NT2/D1 (cell line): Measurements from ENCODE around the gene MRGPRF.

Source experiments
- DNase-seq: peaks from one replicate; pipeline ENCODE4 v3.0.0-alpha.2; 2011; ENCODE audit warnings: low read depth, low spot score
- H3K27me3 ChIP-seq: 2 replicates; pipeline ENCODE4 v1.6.0; 2011; ENCODE audit warnings: mild to moderate bottlenecking; ENCODE audit not compliant: insufficient read length, insufficient read depth
- H3K36me3 ChIP-seq: 2 replicates; pipeline ENCODE4 v1.6.1; 2011; ENCODE audit warnings: mild to moderate bottlenecking, low read length, mixed read lengths; ENCODE audit not compliant: insufficient read depth, insufficient read length
- H3K4me1 ChIP-seq: 2 replicates; pipeline ENCODE4 v1.5.1; 2011; ENCODE audit not compliant: insufficient read depth, insufficient read length
- H3K4me3 ChIP-seq: 2 replicates; pipeline ENCODE4 v1.5.1; 2011; ENCODE audit warnings: low read depth; ENCODE audit not compliant: insufficient read length
- H3K9ac ChIP-seq: 2 replicates; pipeline ENCODE4 v1.6.0; 2011; ENCODE audit warnings: low read depth; ENCODE audit not compliant: insufficient read length
- H3K9me3 ChIP-seq: 2 replicates; pipeline ENCODE4 v1.5.1; 2011; ENCODE audit warnings: mild to moderate bottlenecking, low read length; ENCODE audit not compliant: insufficient read depth
- SUZ12 ChIP-seq: IDR thresholded peaks from 2 replicates; pipeline ENCODE4 v1.6.1; 2011; ENCODE audit not compliant: insufficient read length, insufficient read depth; ENCODE audit errors: extremely low read depth
- YY1 ChIP-seq: IDR thresholded peaks from 2 replicates; pipeline ENCODE4 v1.6.1; 2011; ENCODE audit not compliant: insufficient read length, insufficient read depth
- ZNF274 ChIP-seq: IDR thresholded peaks from 2 replicates; pipeline ENCODE4 v1.6.1; 2011; ENCODE audit warnings: mild to moderate bottlenecking, low read depth, low read length

Gene MRGPRF

DNA sequence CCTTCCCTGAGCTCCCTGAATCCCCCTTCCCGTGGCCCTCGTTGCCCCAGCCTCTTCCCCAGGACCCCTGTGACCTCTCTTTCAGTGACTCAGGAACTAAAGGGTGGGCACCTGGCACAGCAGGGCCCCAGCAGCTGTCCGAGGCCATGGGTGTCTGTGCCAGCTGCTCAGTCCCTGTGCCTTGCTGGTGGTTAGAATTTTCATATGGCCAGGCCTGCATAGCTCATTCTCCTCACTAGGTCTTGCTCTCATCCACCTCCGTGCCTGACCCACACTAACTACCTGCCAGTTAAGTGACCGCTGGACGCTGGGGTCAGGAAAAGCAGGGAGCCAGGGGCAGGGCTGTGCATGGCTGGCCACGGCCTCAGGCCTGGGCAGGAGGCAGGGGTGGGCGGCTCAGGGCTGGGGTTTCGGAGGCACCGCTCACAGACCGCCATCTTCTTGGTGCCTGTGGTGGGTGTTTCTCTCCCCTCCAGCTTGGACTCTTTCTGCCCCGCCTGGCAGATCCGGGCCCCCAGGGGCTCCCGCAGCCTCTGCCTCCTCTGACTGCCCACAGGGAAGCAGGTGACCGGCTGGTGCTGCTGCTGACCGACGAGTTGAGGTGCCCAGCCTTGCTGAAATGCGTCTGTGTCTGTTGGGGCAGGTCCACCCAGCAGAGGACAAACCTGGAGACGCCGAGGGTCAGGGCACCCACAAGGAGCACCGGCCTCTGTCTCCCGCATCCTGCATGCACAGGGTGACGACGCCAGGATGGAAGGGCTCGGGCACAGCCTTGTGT, 52.6 kb downstream of the MRGPRF start:
- Histone ChIP-seq H3K4me3 (no peak overlapping the region), H3K27me3 (no peaks in the 10 kb centered on the region), H3K4me1 (no peaks in the 10 kb centered on the region), H3K9ac (no peak overlapping the region), H3K36me3 (no peaks in the 10 kb centered on the region), H3K9me3 (peaks cover 8% of the 10 kb centered on the region; the same call in 1 of the 2 replicates)
- no peak for TF ChIP-seq YY1
- no peak for TF ChIP-seq ZNF274
- no peak for TF ChIP-seq SUZ12
- no peak for DNase-seq

DNA sequence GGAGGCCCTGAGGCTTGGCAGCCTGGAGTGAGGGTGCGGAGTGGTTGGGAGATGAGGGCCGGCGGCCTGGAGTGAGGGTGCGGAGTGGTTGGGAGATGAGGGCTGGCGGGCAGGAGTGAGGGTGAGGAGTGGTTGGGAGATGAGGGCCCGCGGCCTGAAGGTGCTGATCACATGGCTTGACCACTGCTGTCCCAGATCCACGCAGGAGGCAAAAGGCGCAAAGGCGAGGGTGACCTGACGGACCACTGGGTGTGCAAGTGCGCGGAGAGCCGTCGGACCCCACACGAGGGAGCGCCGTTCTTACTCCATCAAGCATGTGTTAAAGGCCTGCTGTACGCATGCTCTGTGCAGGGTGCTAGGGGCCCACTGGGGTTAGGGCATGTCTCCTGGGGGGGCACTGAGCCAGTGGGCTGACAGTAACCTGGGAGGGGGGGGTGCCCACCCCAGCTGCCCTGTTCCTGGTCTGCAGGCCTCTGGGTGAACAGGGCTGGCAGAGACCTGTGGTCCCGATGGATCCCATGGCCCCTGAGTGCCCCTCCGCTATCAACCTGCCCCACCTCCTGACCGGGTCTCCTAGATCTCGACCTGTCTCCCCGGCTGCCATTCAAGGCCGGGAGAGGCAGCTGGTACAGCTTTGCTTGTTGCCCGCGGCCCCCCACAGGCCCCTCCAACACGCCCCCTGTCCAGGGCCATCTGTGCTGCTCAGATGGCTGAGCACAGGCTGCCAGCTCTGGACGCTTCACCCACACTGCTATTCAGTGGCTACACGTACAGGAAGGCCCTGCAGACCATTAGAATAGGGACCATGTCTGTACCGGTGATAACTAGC, 53.4 kb downstream of the MRGPRF start:
- Histone ChIP-seq H3K27me3 (no peaks in the 10 kb centered on the region), H3K36me3 (no peaks in the 10 kb centered on the region), H3K4me1 (no peaks in the 10 kb centered on the region), H3K9ac (no peak overlapping the region), H3K4me3 (no peak overlapping the region), H3K9me3 (peaks cover 8% of the 10 kb centered on the region; the same call in 1 of the 2 replicates)
- TF ChIP-seq SUZ12: no peak
- DNase-seq: no peak

DNA sequence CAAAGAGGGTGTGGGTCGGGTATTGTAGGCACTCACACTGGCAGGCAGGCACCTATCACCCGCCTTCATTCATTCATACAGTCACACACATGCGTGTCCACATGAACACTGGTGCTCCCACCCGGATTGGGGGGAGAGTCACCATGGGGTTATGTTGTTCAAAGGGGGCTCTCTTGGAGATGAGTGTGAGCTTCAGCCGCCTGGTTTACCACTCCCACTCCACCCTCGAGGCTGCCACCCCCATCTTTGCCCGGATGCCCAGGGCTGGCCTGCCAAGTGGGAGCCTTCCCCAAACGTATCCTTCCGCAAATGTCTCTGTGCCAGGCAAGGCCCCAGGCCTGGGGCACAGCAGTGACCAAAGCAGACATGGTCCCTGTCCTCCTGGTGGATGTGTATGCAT, 54.8 kb downstream of the MRGPRF start:
- H3K9ac ChIP-seq: no peak overlapping the region
- no peaks in the 10 kb centered on the region for H3K36me3 ChIP-seq
- H3K4me1 ChIP-seq: no peaks in the 10 kb centered on the region
- no peak overlapping the region for H3K4me3 ChIP-seq
- no peak for TF ChIP-seq ZNF274
- TF ChIP-seq YY1: no peak
- TF ChIP-seq SUZ12: no peak
- H3K27me3 ChIP-seq: no peaks in the 10 kb centered on the region
- no peak for DNase-seq
- H3K9me3 ChIP-seq: no peaks in the 10 kb centered on the region

DNA sequence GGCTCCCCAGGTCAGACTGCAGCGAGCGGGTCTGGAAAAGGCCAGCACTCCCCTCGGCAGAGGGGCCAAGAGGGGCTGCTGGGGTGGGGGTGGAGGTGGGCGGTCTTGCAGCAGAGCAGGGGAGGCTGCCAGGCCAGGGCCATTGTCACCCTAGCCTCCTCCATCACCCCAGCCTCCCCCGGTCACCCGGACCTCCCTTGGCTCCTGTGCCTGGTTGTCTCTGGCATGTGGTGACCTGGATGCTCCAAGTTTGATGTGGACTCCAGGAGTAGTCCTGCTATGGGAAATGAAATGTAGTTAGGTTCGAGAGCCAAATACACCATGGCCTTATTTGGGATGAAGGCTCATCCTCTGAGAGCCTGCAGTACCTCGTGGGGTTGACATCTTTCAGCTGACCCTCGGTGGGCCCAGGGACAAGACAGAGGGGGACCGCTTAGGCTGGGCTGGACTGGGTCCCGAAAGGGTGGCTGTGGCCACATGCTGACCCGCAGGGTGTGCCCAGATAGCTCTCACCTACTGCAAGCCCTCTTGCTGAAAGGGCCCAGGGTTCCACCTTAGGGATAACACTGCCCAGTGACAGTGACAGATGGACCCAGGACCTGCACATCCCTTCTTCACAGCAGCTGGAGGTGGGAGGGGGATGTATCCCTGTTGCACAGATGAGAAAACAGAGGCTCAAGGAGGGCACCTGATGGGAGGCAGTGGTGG, 56.3 kb downstream of the MRGPRF start:
- Histone ChIP-seq H3K27me3 (no peaks in the 10 kb centered on the region), H3K4me3 (no peak overlapping the region), H3K4me1 (no peaks in the 10 kb centered on the region), H3K9ac (no peak overlapping the region), H3K36me3 (no peaks in the 10 kb centered on the region), H3K9me3 (no peaks in the 10 kb centered on the region)
- no peak for DNase-seq
- no peak for TF ChIP-seq YY1

DNA sequence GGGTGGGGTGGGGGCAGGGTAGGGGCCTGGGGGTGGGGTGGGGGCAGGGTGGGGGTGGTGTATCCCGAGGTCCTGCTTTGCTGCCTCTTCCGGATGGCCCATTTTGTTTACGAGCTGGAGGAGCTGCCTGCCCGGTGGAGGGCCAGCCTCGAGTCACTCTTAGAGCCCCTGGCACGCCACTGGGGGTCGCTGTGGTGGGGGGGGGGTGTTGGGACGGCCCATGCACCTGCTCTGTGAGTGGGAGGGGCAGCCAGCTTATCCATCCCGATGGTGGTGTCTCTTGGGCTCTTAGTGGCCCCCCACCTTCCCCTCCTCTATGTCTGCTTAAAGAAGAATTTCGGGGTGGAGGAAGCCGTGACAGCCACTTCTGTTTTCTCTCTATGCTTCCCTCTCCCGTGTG, 56.9 kb downstream of the MRGPRF start:
- H3K4me1 ChIP-seq: peaks cover under 1% of the 10 kb centered on the region
- no peak for DNase-seq
- no peaks in the 10 kb centered on the region for H3K27me3 ChIP-seq
- no peaks in the 10 kb centered on the region for H3K9me3 ChIP-seq
- TF ChIP-seq YY1 (no peak), ZNF274 (no peak), SUZ12 (no peak)
- H3K4me3 ChIP-seq: no peak overlapping the region
- H3K36me3 ChIP-seq: no peaks in the 10 kb centered on the region
- no peak overlapping the region for H3K9ac ChIP-seq

DNA sequence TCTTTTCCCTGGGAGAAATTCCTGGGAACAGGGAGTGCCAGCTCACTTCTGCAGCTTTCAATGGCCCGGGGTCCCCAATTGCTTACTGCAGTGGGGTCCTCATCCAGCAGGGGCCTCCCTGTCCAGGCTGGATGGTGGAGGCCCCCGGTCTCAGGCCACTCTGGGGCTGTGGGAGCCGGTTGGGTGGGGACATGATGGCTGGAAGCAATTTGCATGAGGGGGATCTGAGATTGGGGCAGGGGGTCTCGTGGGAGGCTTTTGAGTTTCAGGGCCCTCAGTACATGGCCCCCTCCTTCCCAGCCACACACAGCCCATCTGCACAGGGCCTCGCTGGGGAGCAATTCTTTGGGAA, 57.5 kb downstream of the MRGPRF start:
- no peak for DNase-seq
- Histone ChIP-seq H3K9me3 (no peaks in the 10 kb centered on the region), H3K36me3 (no peaks in the 10 kb centered on the region), H3K27me3 (no peaks in the 10 kb centered on the region), H3K4me1 (peaks cover 3% of the 10 kb centered on the region), H3K4me3 (no peak overlapping the region), H3K9ac (no peak overlapping the region)
- TF ChIP-seq SUZ12 (no peak), YY1 (no peak)

DNA sequence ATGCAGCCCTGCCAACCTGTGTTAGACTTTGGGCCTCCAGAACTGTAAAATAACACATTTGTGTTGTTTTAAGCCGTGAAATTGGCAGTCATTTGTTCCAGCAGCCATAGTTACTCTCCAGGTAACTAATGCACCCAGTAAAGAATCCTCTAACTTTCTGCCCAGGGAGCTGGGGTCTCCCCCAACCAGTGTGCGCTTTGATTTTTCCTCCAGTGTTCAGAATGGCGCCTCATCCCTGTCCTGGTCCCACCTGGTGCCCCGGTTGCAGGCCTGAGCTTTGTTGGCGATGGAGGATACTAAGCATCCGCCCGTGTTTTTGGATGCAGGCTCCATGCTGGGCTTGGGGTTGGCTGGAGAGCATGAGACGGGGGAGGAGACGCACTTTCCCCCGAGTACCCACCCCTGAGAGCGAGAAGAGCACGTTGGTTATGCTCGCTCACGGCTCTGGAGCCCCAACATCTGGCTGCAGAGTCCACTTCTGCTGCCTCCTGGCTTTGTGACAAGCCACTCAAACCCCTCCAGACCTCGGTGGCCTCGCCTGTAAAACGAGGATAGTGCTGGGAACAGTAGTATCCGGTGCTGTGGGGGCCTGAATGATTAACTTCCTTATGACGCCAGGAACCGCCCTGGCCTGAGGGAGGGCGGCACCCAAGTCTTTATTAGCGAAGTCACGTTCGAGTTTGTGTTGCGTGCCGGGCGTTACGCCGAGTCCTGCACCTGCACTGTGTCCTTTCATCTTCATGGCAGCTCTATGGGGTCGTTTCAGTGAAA, 58.0 kb downstream of the MRGPRF start:
- Histone ChIP-seq H3K9me3 (no peaks in the 10 kb centered on the region), H3K36me3 (no peaks in the 10 kb centered on the region), H3K9ac (no peak overlapping the region), H3K27me3 (no peaks in the 10 kb centered on the region), H3K4me3 (no peak overlapping the region), H3K4me1 (peaks cover 5% of the 10 kb centered on the region)
- no peak for DNase-seq
- TF ChIP-seq SUZ12 (no peak), ZNF274 (no peak), YY1 (no peak)
